Endothelial cell (in vitro differentiated cells): Measurements from ENCODE around the gene ELK3. TPM values are rescaled to one million over a fixed set of nuclear protein-coding genes. Genes with fewer than 3 reads are reported as not detected.
A peak's percentile ranks its signal among the peaks of the same experiment; 100 is the strongest.

Experiments used
- DNase-seq: peaks from one replicate; pipeline ENCODE4 v3.0.0; 2021; ENCODE audit warnings: low spot score
- H3K27ac Mint-ChIP-seq: one replicate; pipeline ENCODE4 v1.8.0; 2021; ENCODE audit warnings: mixed read lengths, inconsistent platforms; ENCODE audit not compliant: unreplicated experiment
- H3K27me3 Mint-ChIP-seq: one replicate; pipeline ENCODE4 v1.8.0; 2021; ENCODE audit warnings: mild to moderate bottlenecking, moderate library complexity, mixed read lengths, inconsistent platforms; ENCODE audit not compliant: unreplicated experiment
- H3K36me3 Mint-ChIP-seq: one replicate; pipeline ENCODE4 v1.8.0; 2021; ENCODE audit warnings: mild to moderate bottlenecking, low read depth, mixed read lengths, inconsistent platforms; ENCODE audit not compliant: unreplicated experiment
- H3K4me1 Mint-ChIP-seq: one replicate; pipeline ENCODE4 v1.8.0; 2021; ENCODE audit warnings: mild to moderate bottlenecking, mixed read lengths, inconsistent platforms; ENCODE audit not compliant: unreplicated experiment
- H3K4me3 Mint-ChIP-seq: one replicate; pipeline ENCODE4 v1.8.0; 2021; ENCODE audit warnings: mild to moderate bottlenecking, mixed read lengths, inconsistent platforms; ENCODE audit not compliant: unreplicated experiment
- H3K9me3 Mint-ChIP-seq: one replicate; pipeline ENCODE4 v1.8.0; 2021; ENCODE audit warnings: mixed read lengths, inconsistent platforms; ENCODE audit not compliant: unreplicated experiment
- CTCF ChIP-seq: fragments of 200-600 bp; sonication (generic); IDR thresholded peaks from one replicate; pipeline ENCODE4 v1.5.0; 2021; ENCODE audit warnings: antibody characterized with exemption; ENCODE audit not compliant: unreplicated experiment
- total RNA-seq: library from RNA; stranded (reverse); fragmentation: NEBNext Ultra II Directional; extraction: Animal tissue kit (Norgen Biotek cat#: 25700); gene quantifications from one replicate; pipeline ENCODE4 v1.2.1, GENCODE V29; 2021; ENCODE audit not compliant: unreplicated experiment

ELK3 gene
- total RNA-seq, 1 donor from 2014 or later, result 294 TPM

- Mint-ChIP-seq H3K27ac (peak overlapping the region; percentile 36), H3K4me3 (peak overlapping the region; percentile 11), H3K27me3 (peaks cover 14% of the 10 kb centered on the region), H3K9me3 (no peaks in the 10 kb centered on the region), H3K4me1 (peaks cover 57% of the 10 kb centered on the region), H3K36me3 (peaks cover 54% of the 10 kb centered on the region)
- no peak for TF ChIP-seq CTCF
- no peak for DNase-seq
Observed at GRCh38 chr12:96241846-96242256, 47.7 kb downstream of the ELK3 start.

GRCh38 chr12:96242597-96242996 lies 48.4 kb downstream of the ELK3 start:
- peak overlapping the region; percentile 6 for H3K4me3 Mint-ChIP-seq
- no peaks in the 10 kb centered on the region for H3K9me3 Mint-ChIP-seq
- peaks cover 55% of the 10 kb centered on the region for H3K36me3 Mint-ChIP-seq
- peak overlapping the region; percentile 72 for H3K27ac Mint-ChIP-seq
- H3K4me1 Mint-ChIP-seq, result peaks cover 54% of the 10 kb centered on the region
- DNase-seq, result no peak
- TF ChIP-seq CTCF, result no peak
- peaks cover 19% of the 10 kb centered on the region for H3K27me3 Mint-ChIP-seq

GRCh38 chr12:96244826-96245225 lies 50.7 kb downstream of the ELK3 start:
- Mint-ChIP-seq H3K4me3 (no peak overlapping the region), H3K27ac (peak overlapping the region; percentile 24), H3K36me3 (peaks cover 67% of the 10 kb centered on the region), H3K4me1 (peaks cover 63% of the 10 kb centered on the region), H3K27me3 (peaks cover 29% of the 10 kb centered on the region), H3K9me3 (no peaks in the 10 kb centered on the region)
- DNase-seq, result no peak
- TF ChIP-seq CTCF, result no peak

GRCh38 chr12:96246926-96247505 lies 52.8 kb downstream of the ELK3 start:
- TF ChIP-seq CTCF, result no peak
- H3K27ac Mint-ChIP-seq, result peak overlapping the region; percentile 33
- H3K4me1 Mint-ChIP-seq, result peaks cover 65% of the 10 kb centered on the region
- H3K27me3 Mint-ChIP-seq, result peaks cover 37% of the 10 kb centered on the region
- H3K36me3 Mint-ChIP-seq, result peaks cover 68% of the 10 kb centered on the region
- H3K4me3 Mint-ChIP-seq, result peak overlapping the region; percentile 42
- no peak for DNase-seq
- no peaks in the 10 kb centered on the region for H3K9me3 Mint-ChIP-seq

GRCh38 chr12:96247563-96247962 lies 53.4 kb downstream of the ELK3 start:
- no peak for TF ChIP-seq CTCF
- Mint-ChIP-seq H3K27me3 (peaks cover 36% of the 10 kb centered on the region), H3K4me1 (peaks cover 70% of the 10 kb centered on the region), H3K27ac (peak overlapping the region; percentile 82), H3K4me3 (peak overlapping the region; percentile 74), H3K36me3 (peaks cover 73% of the 10 kb centered on the region), H3K9me3 (no peaks in the 10 kb centered on the region)
- DNase-seq, result no peak
